ENCODE measurements around the gene PRDX2.

DNA sequence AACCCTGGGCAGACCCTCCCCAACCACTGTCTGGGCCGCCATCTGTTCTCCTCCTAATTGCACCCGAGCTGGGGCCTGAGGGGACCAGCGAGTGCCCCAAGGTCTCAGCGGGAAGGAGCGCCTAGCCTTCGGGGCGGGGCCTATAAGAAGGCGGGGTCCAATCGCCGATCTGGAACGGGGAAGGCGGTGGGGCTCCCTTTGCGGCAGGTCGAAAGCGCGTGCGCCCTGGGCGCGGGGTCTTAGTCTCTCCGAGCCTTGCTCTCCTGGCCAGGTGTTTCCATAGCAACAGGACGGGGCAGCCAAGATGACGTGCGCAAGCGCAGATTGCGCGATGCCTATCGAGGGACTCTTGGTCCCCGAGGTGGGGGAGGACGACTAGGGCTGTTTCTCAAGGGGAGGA lies 39.5 kb upstream of the PRDX2 start:
- TF ChIP-seq CTCF (conservative IDR thresholded peaks at IDR 0.05), result no peak
- no peak for TF ChIP-seq EZH2 (IDR thresholded peaks at IDR 0.05; ENCODE audit: low read depth)
